ENCODE data around the gene LINC00237.

GRCh38 chr20:21047981-21048380 is 58.2 kb downstream of the LINC00237 start:
- TF ChIP-seq CTCF (IDR thresholded peaks at IDR 0.05; ENCODE audit: low read depth, low read length, poor library complexity, severe bottlenecking), result no peak
- no peak for TF ChIP-seq EZH2phosphoT487 (IDR thresholded peaks at IDR 0.05; ENCODE audit: borderline replicate concordance, low read length)
